GM18870 (cell line): ENCODE results near the gene GSC2.

Experiments
- ATAC-seq: cut with Tn5 transposase; IDR thresholded peaks from one replicate; pipeline ENCODE4 v1.9.1; 2021; ENCODE audit warnings: moderate library complexity; ENCODE audit not compliant: unreplicated experiment

The GSC2 gene

DNA sequence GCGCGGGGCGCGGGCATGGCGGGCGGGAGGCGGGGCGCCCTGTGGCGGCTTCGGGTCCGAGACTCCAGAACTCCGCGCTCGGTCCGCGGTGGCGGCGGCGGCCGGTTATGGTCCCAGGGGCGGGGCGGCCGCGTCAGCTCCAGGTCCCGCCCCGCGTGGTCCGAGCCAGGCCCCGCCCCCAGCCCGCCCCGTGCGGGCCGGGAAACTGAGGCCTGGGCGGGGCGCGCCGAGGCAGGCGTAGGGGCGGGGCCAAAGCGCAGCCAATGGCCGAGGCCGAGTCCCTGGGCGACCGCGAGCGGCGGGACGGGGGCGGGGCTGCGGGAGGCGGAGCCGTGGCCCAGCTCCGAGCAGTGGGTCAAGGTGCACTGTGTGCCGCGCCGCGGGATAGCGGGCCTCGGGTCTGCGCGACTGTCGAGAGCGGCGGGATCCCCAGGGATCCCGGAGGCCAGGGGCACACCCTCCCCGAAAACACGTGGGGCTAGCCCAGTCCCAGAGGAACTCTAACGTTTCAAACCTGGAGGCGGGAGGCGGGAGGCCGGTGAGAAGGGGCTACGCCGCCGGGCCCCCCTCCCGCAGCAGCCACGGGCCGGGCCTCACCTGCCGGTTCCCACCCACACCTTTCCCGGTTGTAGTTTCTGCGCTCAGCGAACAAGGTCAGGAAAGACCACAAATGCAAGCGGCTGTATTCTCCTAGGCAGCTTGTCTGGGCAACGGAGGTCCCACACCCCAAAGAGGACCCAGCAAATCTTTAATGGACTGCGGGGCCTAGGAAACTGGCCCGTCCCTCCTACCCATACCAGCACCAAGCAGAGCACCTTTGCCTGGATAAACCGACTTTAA lies 28.8 kb upstream of the GSC2 start, which contains the start of gene SLC25A1:
Gene SLC25A1 (minus strand): TSS at position 80 of the 840 bp plus-strand sequence. CDS start 63 bp downstream, at position 17.
- ATAC-seq, result no peak

GRCh38 chr22:19178065-19178656 lies 28.1 kb upstream of the GSC2 start:
- no peak for ATAC-seq

DNA sequence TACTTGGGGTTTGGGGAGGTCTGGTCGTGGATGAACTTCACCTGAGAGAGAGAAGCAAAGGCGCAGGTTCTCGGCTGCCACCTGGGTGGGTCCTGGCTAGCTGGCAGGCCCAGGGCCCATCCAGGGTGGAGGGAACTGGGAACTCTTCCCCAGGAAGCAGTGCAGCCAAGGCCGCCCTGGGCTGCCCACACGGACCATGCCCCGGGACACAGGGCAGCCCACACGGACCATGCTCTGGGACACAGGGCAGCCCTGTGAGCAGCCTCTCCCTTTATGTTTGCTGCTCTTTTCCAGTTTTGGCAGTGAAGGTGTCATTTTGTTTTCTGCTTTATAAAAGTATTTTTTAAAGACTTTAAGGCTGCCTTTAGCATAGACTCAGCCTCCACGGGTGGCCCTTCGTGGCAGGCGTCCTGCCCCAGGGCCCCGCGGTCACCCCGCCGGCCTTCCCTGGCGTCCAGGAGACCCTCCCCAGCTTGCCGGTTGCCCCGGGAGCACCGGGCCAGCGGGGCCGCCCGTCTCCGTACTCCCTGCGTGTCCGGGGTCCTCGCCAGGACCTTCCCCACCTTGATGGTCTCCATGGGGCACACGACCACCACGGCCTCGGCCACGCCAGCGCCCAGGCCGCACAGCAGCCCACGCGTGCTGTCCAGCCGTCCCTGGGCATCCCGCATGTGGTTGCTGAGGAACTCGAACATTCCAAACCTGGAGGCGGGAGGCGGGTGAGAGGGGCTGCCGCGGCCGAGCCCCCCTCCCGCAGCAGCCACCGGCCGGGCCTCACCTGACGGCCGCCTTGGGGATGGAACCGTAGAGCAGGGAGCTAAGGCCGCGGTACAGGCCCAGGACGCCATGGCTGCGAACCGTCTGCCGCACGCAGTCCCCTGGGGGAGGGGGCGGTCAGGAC lies 27.3 kb upstream of the GSC2 start:
- no peak for ATAC-seq

GRCh38 chr22:19176732-19177131 lies 26.6 kb upstream of the GSC2 start:
- ATAC-seq, result no peak

DNA sequence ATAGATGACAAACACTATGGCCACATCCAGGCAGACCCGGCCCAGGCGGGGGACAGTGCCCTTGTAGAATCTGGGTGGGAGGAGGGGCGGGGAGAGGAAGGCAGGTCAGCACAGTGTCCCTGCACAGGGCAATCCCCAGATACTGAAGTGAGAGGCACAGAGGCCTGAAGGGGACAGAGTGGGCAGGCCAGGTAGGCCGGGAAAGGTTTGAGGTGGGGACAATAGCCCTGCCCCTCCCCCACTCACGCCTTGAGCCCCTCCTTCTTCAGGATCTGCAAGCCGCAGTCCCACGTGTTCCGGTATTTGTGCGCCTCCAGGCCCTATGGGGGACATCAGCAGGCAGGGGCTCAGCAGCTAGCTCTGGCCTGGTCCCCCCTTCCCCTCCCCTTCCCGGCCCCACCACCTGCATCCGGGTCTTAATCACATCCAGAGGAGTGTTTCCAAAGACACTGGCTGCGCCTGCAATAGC lies 26.1 kb upstream of the GSC2 start:
- ATAC-seq, result no peak

GRCh38 chr22:19175602-19176174 lies 25.6 kb upstream of the GSC2 start:
- ATAC-seq, result no peak

DNA sequence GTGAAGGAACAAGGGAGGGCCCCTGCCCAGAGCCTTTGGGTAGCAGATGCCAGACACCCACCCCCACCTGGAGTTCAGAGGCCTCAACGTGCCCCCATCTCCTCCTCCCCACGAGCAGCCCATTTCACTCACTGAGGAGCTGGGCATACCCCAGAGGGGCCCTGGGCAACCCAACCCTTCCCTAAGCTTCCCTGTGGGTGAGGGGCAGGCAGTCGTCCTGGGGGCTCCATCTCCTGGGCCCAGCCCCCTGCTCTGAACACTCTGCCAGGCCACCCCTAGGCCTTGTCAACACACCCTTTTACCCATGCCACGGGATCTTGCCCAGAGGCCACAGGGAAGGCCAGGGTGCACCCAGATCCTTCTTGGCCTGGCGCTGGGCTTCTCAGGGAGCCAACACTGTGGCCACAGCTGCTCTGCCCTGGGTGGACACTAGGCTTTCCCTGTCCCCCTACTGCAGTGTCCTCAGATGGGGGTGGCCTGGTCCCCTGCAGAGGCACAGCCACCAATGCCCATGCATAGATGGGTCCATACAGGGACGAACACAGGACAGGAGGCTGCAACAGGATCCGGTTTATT lies 25.0 kb upstream of the GSC2 start:
- no peak for ATAC-seq

- ATAC-seq, result no peak
Observed at GRCh38 chr22:19174106-19175025, 24.3 kb upstream of the GSC2 start.

DNA sequence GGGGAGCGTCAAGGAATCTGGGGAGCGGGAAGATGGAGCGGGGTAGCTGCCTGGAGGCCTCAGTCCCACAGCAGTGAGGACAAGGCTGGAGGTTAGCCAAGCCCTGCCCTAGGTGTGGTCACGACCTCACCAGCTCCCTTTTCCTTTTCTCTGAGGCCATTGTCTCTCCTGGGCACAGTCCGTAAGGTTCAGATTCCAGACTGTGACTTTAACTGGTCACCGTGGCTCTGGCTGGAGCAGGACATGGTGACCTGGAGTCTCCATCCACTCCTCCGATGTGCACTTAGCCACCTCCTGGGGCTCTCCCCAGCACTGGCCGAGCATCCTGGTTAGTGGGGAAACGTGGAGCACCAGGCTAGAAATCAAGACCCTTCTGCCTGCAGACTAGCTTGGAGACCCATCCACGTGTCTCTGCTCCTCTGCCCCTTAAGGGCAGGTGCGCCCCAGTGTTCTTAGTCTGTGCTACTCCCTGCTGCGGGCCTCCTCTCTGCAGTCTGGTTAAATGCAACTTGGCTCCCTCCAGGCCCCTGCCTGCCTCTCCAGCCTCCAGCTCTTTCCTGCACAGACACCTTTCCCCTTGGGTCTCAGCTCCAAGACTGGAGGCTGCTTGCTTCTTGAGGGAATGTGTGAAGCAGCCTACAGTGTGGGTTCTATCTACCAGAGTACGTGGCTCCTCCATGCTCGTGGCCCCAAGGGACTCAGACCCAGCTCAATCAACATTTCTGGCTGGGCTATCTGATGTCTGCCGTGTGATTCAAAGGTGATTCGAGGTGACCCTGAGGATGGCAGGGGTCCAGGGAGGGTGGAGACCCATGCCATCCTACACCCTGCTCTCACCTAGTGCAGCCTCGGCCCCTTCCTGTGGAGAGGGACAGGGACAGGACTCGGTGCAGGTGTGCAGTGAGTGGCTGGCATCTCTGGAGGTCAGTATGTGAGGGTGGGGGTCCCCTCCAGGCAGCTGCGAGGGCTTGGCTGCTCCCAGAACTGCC lies 23.2 kb upstream of the GSC2 start:
- ATAC-seq, result no peak

DNA sequence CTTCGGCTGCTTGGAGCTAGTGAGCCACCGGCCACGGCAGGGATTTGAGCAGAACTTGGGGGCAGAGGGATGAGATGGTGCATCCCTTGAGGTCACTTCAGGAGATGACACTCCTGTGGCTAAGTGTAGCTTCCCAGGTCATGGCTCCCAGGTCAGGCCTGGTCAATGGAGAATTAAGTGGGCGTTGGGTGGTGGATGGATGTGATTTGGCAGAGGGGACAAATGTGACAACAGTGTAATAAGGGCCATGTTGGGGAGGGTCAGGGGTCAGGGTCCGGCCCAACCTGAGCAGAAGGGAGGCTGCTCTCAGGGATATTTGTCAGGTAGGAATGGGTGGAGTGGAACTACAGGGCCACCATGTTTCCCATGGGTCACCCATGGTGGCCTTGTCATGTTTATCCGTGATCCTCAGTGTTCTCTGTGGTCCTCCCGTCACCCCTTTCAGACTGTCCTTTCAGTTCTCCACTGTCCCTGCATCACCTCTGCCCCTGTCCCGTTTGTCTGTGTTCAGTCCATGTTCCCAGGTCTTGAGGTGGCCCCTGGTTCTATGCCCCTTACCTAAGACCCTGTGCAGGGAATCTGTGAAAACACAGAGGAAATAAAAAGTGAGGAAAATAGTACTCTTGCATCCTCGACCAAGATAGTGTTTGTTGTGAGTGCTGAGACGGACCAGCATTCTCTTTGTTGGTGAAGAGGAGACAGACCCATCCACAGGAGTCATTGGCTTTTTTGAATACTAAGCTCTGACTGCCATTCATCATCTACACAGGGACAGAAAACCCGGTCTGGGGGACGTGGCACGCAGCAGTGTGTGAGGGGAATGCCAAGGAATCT lies 22.3 kb upstream of the GSC2 start:
- ATAC-seq, result no peak

DNA sequence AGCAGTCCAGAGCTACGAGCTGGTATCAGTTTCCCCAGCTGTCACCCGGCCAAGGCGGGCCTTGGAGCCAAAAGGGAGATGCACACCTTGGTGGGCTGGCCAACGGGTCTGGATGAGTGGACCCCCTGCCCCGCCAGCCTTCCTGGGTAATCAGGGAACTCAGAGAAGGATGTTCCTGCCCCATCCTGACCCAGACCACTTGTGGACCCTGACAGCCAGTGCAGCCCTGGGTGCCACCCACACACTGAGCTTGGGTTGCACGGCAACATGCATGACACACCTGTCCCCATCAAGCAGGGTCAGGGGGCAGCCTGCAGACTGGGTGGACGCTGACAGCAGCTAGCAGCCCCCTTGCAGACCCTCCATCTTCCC lies 19.8 kb upstream of the GSC2 start:
- ATAC-seq, result no peak

DNA sequence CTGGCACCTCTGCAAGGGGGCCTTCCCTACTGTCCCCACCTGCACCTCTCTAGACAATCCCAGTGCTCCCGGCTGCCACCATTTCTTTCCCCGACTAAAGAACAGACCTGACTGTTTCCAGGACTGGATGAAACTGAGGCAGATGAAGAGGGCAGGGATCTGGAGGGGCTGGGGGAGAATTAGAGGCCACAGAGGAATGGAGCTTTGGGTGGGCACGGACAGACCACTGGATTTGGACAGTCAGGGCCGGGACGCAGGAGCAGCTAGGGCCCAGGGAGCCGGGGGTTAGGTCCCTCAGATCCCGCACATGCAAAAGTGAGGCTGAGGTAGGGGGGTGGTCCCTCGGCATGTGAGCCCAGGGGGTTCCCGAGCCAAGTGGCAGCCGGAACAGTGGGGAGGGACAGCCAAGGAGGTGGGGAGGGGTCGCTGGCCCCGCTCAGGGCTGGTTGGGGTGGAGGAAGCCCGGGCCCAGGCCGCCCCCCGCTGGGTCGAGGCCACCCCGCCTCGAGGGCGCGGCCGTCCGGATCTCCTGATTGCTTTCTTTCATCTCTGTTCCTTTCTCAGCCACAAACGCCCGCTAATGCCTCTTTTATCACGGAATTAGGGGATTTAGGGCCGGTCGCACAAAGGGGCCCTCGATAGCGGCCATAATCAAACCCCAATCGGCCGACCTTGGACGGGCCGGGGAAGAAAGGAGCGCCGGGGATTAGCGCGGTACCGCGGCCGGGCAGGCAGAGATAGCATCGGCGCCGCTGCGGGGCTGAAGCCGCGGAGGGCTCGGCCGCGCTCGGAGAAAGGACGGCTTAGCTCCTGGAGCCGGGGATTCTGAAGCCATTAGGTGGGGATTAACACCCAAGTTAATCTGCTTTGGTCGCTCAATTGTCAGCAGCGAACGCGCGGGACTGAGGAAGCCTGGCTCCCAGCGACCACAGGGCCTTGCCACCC lies 19.2 kb upstream of the GSC2 start:
- no peak for ATAC-seq

DNA sequence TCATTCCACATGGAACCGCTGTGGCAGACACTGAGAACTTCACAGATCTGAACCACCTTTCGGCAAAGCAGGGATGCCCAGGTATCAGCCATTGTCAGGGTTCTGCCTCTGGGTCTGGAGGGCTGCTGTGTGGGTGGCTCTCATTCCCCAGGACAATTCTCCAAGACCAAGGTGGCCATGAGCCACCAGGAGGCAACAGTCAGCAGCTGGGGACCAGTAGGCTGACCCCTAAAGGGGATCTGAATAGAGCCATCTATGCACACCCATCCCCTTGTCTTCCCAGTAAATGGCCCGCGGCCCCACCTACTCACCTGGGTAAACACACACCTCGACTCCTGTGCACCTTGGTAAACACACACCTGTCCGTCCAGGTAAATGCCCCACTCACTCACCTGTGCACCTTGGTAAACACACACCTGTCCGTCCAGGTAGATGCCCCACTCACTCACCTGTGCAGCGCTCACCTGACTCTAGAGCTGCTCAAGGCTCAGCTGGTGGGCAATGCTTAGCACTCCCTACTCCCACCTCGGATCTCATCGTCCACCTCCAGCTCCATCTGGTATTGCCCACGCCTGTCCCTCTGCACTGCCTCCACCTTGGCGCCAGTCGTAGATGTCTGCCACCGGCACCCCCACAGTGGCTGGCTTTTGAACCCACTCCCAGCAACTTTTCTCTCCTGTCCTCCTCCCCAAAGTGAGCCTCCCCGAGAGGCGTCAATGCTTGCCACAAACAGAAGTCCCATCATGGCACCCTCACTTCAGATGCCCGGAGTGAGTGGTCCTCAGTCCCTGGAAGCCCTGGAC lies 18.2 kb upstream of the GSC2 start:
- no peak for ATAC-seq

- no peak for ATAC-seq
Observed at GRCh38 chr22:19167106-19167869, 17.2 kb upstream of the GSC2 start.

- ATAC-seq, result no peak
Observed at GRCh38 chr22:19166421-19166820, 16.3 kb upstream of the GSC2 start.
